Endothelial cell of umbilical vein (primary cell): ENCODE data around the gene TRIP11.

Experiments used
- GATA2 ChIP-seq: IDR thresholded peaks from 2 replicates; pipeline ENCODE4 v1.7.0; 2011; ENCODE audit warnings: low read depth, mild to moderate bottlenecking, moderate library complexity, mixed read lengths, low read length; ENCODE audit not compliant: insufficient read length, insufficient read depth
- POLR2AphosphoS5 ChIP-seq: IDR thresholded peaks from 2 replicates; pipeline ENCODE4 v1.6.1; 2012; ENCODE audit warnings: low read depth, mild to moderate bottlenecking, control low read depth, low read length, moderate library complexity; ENCODE audit not compliant: insufficient read depth
- TF ChIP-seq, protein P1 (sequence below), 2 donors: IDR thresholded peaks; 1 replicate in 1 of 2; 2 replicates in 1 of 2; pipeline ENCODE4 v1.5.1; 2011; ENCODE audit warnings: low read length in 2 of 2, mild to moderate bottlenecking in 2 of 2, moderate library complexity in 2 of 2, control low read depth in 1 of 2, inconsistent platforms in 1 of 2, low read depth in 1 of 2; ENCODE audit not compliant: insufficient read depth in 1 of 2; ENCODE audit errors: extremely low read depth in 1 of 2

DNA sequence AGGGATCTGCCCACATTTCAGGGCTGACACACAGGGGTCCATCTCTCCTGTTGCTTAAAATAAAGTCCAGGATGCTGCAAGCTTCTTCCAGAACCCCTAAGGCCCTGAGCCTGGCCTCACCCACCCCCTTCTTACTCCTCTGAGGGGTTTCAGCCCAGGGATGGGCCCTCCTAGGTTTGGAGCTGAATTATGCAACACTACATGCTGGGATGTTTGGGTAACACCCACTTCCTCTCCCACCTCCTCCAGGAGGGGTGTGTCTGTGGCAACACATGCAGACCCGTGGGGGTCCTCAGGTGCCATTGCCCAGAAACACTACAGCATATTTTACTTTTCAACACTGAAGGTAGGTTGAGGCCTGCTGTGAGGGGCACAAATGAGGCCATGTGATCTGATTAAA, 97.7 kb downstream of the TRIP11 start:
- TF ChIP-seq, protein P1, sequence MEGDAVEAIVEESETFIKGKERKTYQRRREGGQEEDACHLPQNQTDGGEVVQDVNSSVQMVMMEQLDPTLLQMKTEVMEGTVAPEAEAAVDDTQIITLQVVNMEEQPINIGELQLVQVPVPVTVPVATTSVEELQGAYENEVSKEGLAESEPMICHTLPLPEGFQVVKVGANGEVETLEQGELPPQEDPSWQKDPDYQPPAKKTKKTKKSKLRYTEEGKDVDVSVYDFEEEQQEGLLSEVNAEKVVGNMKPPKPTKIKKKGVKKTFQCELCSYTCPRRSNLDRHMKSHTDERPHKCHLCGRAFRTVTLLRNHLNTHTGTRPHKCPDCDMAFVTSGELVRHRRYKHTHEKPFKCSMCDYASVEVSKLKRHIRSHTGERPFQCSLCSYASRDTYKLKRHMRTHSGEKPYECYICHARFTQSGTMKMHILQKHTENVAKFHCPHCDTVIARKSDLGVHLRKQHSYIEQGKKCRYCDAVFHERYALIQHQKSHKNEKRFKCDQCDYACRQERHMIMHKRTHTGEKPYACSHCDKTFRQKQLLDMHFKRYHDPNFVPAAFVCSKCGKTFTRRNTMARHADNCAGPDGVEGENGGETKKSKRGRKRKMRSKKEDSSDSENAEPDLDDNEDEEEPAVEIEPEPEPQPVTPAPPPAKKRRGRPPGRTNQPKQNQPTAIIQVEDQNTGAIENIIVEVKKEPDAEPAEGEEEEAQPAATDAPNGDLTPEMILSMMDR (IDR thresholded peaks at IDR 0.05; ENCODE audit: extremely low read depth in 1 of 2, insufficient read depth in 1 of 2, low read depth in 1 of 2, low read length in 2 of 2) = no peak
- TF ChIP-seq POLR2AphosphoS5 = no peak
- no peak for TF ChIP-seq GATA2
